HFFc6 (cell line): ENCODE measurements around the gene CAVIN3. TPM values are rescaled to one million over a fixed set of nuclear protein-coding genes. Genes with fewer than 3 reads are reported as not detected.

Source experiments
- DNase-seq: peaks from one replicate; pipeline ENCODE4 v3.0.0-alpha.2; 2018
- H3K27ac Mint-ChIP-seq: 2 replicates; pipeline ENCODE4 v1.8.0; 2020; ENCODE audit warnings: mild to moderate bottlenecking, mixed read lengths
- H3K27me3 Mint-ChIP-seq: 2 replicates; pipeline ENCODE4 v1.8.0; 2021; ENCODE audit warnings: mild to moderate bottlenecking, moderate library complexity, mixed read lengths; ENCODE audit not compliant: insufficient read depth
- H3K36me3 Mint-ChIP-seq: 2 replicates; pipeline ENCODE4 v1.8.0; 2021; ENCODE audit warnings: low read depth, mixed read lengths
- H3K4me1 Mint-ChIP-seq: 2 replicates; pipeline ENCODE4 v1.8.0; 2020; ENCODE audit warnings: low read depth, mixed read lengths
- H3K4me3 Mint-ChIP-seq: 2 replicates; pipeline ENCODE4 v1.8.0; 2020; ENCODE audit warnings: mild to moderate bottlenecking, moderate library complexity, mixed read lengths
- H3K9me3 Mint-ChIP-seq: 2 replicates; pipeline ENCODE4 v1.8.0; 2020; ENCODE audit warnings: mild to moderate bottlenecking, mixed read lengths
- CTCF ChIP-seq: fragments of 200-600 bp; sonication (generic); IDR thresholded peaks from 2 replicates; pipeline ENCODE4 v1.5.0; 2021; ENCODE audit warnings: antibody characterized with exemption, mild to moderate bottlenecking
- total RNA-seq, 6 experiments: library from RNA; stranded (reverse); fragmentation: NEBNext Ultra II Directional; extraction: Animal tissue kit (Norgen Biotek cat#: 25700); gene quantifications; 2 replicates in 1 of 6; 3 replicates in 5 of 6; pipeline ENCODE4 v1.2.3, GENCODE V29; 2021

The CAVIN3 gene
- total RNA-seq, 6 experiments from 2014 or later, result 140 to 235 (median 203) TPM

GRCh38 chr11:6332066-6332465, 11.8 kb upstream of the CAVIN3 start:
- no peak for DNase-seq
- Mint-ChIP-seq H3K27ac (no peak overlapping the region), H3K4me1 (peaks cover 22% of the 10 kb centered on the region), H3K27me3 (peaks cover 5% of the 10 kb centered on the region; the same call in 1 of the 2 replicates), H3K36me3 (no peaks in the 10 kb centered on the region), H3K4me3 (no peak overlapping the region), H3K9me3 (no peaks in the 10 kb centered on the region)
- no peak for TF ChIP-seq CTCF

GRCh38 chr11:6328321-6328720, 8.0 kb upstream of the CAVIN3 start:
- DNase-seq, result no peak
- no peak for TF ChIP-seq CTCF
- Mint-ChIP-seq H3K36me3 (no peaks in the 10 kb centered on the region), H3K27me3 (peaks cover 5% of the 10 kb centered on the region; the same call in 1 of the 2 replicates), H3K4me3 (no peak overlapping the region), H3K27ac (no peak overlapping the region), H3K9me3 (no peaks in the 10 kb centered on the region), H3K4me1 (peaks cover 18% of the 10 kb centered on the region)

- Mint-ChIP-seq H3K9me3 (no peaks in the 10 kb centered on the region), H3K4me3 (no peak overlapping the region), H3K4me1 (peaks cover 18% of the 10 kb centered on the region), H3K36me3 (no peaks in the 10 kb centered on the region), H3K27ac (no peak overlapping the region), H3K27me3 (peaks cover 5% of the 10 kb centered on the region; the same call in 1 of the 2 replicates)
- no peak for TF ChIP-seq CTCF
- DNase-seq, result no peak
Observed at GRCh38 chr11:6327806-6328205, 7.5 kb upstream of the CAVIN3 start.

- Mint-ChIP-seq H3K4me1 (peaks cover 24% of the 10 kb centered on the region), H3K9me3 (no peaks in the 10 kb centered on the region), H3K4me3 (no peak overlapping the region), H3K27ac (no peak overlapping the region), H3K36me3 (no peaks in the 10 kb centered on the region), H3K27me3 (peaks cover 5% of the 10 kb centered on the region; the same call in 1 of the 2 replicates)
- TF ChIP-seq CTCF, result no peak
- DNase-seq, result no peak
Observed at GRCh38 chr11:6326985-6327384, 6.7 kb upstream of the CAVIN3 start.

- Mint-ChIP-seq H3K36me3 (no peaks in the 10 kb centered on the region), H3K27ac (no peak overlapping the region), H3K4me1 (peaks cover 31% of the 10 kb centered on the region), H3K27me3 (peaks cover 3% of the 10 kb centered on the region), H3K9me3 (no peaks in the 10 kb centered on the region), H3K4me3 (no peak overlapping the region)
- TF ChIP-seq CTCF, result no peak
- DNase-seq, result no peak
Observed at GRCh38 chr11:6326303-6326702, 6.0 kb upstream of the CAVIN3 start.
